ENCODE data around the gene TJP3.

DNA sequence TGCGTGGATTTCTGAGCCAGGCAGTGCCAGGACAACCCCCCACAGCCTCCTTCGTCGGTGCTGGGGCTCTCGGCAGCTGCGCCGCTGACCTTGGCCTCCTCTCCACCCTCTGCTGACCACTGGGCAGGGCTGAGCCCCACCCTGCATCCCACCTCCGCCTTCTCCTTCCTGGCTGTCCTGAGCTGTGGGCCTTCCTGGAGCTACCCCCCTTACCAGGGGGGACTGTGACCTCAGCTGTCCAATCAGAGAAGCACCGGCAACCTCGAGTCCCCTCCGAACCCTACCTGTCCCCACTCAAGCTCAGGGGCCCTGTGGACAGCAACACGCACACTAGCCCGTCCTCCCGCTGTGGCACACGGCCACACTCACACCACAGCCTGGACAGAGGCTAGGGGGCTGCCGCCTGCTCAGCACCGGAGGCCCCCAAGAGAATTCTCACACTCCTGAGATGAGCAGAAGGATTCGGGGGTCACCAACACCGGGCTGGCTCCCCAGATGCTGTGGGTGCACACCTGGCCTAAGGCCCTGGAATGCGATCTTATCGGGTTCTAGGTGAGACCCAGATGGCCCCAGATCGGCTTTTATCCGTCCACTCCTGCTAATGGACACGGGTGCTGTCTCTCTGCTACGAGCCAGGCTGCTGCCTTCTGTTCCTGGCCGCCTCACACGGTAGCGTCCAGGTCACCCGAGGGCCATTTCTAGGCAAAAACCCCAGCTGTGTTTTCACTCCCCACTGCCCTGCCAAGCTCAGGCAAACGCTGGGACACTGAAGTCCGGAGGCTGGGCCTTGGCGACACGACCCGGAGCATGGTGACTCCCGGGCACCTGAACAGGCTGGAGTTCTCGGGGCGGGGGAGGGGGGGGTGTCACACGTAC lies 49.1 kb upstream of the TJP3 start:
- no peak for TF ChIP-seq EZH2 (IDR thresholded peaks at IDR 0.05; ENCODE audit: borderline replicate concordance, low read depth, low read length, poor library complexity, severe bottlenecking)
- TF ChIP-seq, protein P1, sequence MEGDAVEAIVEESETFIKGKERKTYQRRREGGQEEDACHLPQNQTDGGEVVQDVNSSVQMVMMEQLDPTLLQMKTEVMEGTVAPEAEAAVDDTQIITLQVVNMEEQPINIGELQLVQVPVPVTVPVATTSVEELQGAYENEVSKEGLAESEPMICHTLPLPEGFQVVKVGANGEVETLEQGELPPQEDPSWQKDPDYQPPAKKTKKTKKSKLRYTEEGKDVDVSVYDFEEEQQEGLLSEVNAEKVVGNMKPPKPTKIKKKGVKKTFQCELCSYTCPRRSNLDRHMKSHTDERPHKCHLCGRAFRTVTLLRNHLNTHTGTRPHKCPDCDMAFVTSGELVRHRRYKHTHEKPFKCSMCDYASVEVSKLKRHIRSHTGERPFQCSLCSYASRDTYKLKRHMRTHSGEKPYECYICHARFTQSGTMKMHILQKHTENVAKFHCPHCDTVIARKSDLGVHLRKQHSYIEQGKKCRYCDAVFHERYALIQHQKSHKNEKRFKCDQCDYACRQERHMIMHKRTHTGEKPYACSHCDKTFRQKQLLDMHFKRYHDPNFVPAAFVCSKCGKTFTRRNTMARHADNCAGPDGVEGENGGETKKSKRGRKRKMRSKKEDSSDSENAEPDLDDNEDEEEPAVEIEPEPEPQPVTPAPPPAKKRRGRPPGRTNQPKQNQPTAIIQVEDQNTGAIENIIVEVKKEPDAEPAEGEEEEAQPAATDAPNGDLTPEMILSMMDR (conservative IDR thresholded peaks at IDR 0.05; ENCODE audit: low read depth, low read length) = no peak
